Sigmoid colon (tissue), 7 donors: ENCODE results near the gene ZBTB47. TPM values are rescaled to one million over a fixed set of nuclear protein-coding genes. Genes with fewer than 3 reads are reported as not detected.
A peak's percentile ranks its signal among the peaks of the same experiment; 100 is the strongest.

ENCODE experiments used
- DNase-seq: peaks from one replicate; pipeline ENCODE4 v3.0.0-alpha.2; 2019
- H3K27ac ChIP-seq, 4 donors: fragments of 200-600 bp; sonication (generic); one replicate each; pipeline ENCODE4 v1.5.1; 2016 to 2019; ENCODE audit warnings: mild to moderate bottlenecking in 1 of 4
- H3K27me3 ChIP-seq, 3 donors: fragments of 200-600 bp; sonication (generic); one replicate each; pipeline ENCODE4 v1.5.1; 2019; ENCODE audit warnings: mild to moderate bottlenecking in 1 of 3
- H3K36me3 ChIP-seq, 4 donors: fragments of 200-600 bp; sonication (generic); one replicate each; pipeline ENCODE4 v1.5.1; 2016 to 2019
- H3K4me1 ChIP-seq, 4 donors: fragments of 200-600 bp; sonication (generic); one replicate each; pipeline ENCODE4 v1.5.1; 2017 to 2019
- H3K4me3 ChIP-seq, 4 donors: fragments of 200-600 bp; sonication (generic); one replicate each; pipeline ENCODE4 v1.5.1; 2017 to 2019; ENCODE audit warnings: mild to moderate bottlenecking in 2 of 4, moderate library complexity in 1 of 4
- H3K9me3 ChIP-seq, 4 donors: fragments of 200-600 bp in 3 of 4; sonication (generic) in 3 of 4; one replicate each; pipeline versions ENCODE4 v1.5.1 to v1.6.1; 2013 to 2019
- EP300 ChIP-seq, 4 donors: sonication (generic); formaldehyde crosslinking; IDR thresholded peaks; one replicate each; pipeline ENCODE4 v1.6.1; 2017; ENCODE audit warnings: antibody characterized with exemption in 4 of 4
- POLR2A ChIP-seq, 2 donors: fragments of 450-650 bp; IDR thresholded peaks; one replicate each; pipeline ENCODE4 v1.6.1; 2016; ENCODE audit warnings: antibody characterized with exemption in 2 of 2, mild to moderate bottlenecking in 2 of 2, moderate library complexity in 2 of 2
- POLR2AphosphoS5 ChIP-seq, 4 donors: sonication (generic); formaldehyde crosslinking; IDR thresholded peaks; one replicate each; pipeline ENCODE4 v1.6.1; 2017; ENCODE audit warnings: antibody characterized with exemption in 4 of 4
- WGBS, 2 donors: extraction: QIAGEN DNeasy Blood & Tissue Kit; methylation state at CpG; one replicate each; pipeline ENCODE4 v1.1.7; 2013; 5-methylcytosine and 5-hydroxymethylcytosine counted together
- intact Hi-C: fragments of 100-400 bp; cut with DNase I; formaldehyde crosslinking; loops from one replicate; pipeline ENCODE4 v1.15.1; 2023
- polyA plus RNA-seq, 3 donors: library from polyadenylated mRNA; stranded (reverse); fragments of 200-250 nt; gene quantifications; one replicate each; pipeline ENCODE4 v1.2.3, GENCODE V29; 2013
- total RNA-seq, 4 donors: library from RNA; depleted of rRNA; stranded (reverse); fragments of >200 nt; gene quantifications; one replicate each; pipeline ENCODE4 v1.1.0, GENCODE V29; 2016
- TF ChIP-seq, protein P1 (sequence below), 4 experiments: fragments of 450-650 bp in 3 of 4; fragments of 200-600 bp in 1 of 4; IDR thresholded peaks; one replicate each; pipeline ENCODE4 v1.5.1; 2016 to 2019; ENCODE audit warnings: antibody characterized with exemption in 4 of 4, mild to moderate bottlenecking in 3 of 4, moderate library complexity in 2 of 4
- donor health status: healthy with polysubstance abuse.
- donor health status: Bipolar disorder and iron deficiency.
- donor health status: healthy.

ZBTB47 gene
- total RNA-seq (10 to 100 TPM; 34.9 to 74.8 (median 56.9) TPM), polyA plus RNA-seq (10 to 100 TPM in 1 of 3 donors, 1 to 10 TPM in 2; 6.2 to 21.0 (median 9.5) TPM)

DNA sequence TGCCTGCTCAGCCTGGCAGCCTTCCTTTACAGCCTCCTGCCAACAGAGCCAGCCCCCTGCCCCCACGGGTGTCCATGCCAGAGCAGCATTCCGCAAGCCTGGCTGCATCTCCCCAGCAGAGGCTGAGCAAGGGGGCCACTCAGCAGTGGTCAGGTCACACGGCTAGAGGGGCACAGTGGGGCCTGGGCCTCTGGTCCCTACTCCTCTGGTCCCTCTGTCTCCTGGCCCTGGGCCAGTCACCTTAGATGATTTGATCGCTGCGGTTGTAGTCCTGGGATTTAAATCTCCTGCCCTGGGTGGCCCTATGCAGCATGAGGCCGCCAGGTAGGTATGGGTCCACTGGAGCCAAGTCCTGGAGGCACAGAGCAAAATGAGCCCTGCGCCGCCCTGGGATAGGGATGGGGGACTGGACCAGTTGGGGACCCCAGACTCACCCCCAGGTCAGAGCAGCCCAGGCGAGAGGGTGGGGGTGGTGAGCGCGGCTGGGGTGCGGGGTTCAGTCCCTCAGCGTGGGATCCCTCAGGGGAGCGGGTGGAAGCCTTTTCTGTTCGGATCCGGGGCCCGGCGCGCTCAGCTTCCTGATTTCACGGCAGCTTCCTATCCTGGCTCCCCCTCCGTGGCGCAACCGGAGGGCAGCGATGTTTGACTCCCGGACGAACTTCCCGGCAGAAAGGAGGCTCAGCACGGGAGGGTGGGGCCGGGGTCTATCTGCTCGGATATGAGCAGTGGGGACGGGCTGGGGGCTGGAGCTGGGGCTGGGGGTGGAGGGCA lies at the start of gene ZBTB47:
TSS of gene ZBTB47 (plus strand) at position 138 of the 771 bp plus-strand sequence. CDS start 4,659 bp downstream, outside the sequence.
- H3K36me3 ChIP-seq = peaks cover 0 to 22% (median 4%) of the 10 kb centered on the region in 4 donors
- H3K27ac ChIP-seq = peak within 1 kb of the TSS; percentile 93 to 98 (median 96)
- no peak for TF ChIP-seq EP300 (IDR thresholded peaks at IDR 0.05)
- TF ChIP-seq, protein P1, sequence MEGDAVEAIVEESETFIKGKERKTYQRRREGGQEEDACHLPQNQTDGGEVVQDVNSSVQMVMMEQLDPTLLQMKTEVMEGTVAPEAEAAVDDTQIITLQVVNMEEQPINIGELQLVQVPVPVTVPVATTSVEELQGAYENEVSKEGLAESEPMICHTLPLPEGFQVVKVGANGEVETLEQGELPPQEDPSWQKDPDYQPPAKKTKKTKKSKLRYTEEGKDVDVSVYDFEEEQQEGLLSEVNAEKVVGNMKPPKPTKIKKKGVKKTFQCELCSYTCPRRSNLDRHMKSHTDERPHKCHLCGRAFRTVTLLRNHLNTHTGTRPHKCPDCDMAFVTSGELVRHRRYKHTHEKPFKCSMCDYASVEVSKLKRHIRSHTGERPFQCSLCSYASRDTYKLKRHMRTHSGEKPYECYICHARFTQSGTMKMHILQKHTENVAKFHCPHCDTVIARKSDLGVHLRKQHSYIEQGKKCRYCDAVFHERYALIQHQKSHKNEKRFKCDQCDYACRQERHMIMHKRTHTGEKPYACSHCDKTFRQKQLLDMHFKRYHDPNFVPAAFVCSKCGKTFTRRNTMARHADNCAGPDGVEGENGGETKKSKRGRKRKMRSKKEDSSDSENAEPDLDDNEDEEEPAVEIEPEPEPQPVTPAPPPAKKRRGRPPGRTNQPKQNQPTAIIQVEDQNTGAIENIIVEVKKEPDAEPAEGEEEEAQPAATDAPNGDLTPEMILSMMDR (IDR thresholded peaks at IDR 0.05) = peak in 1 of 4 experiments; percentile 10
- no peak for TF ChIP-seq POLR2A (IDR thresholded peaks at IDR 0.05)
- peak in 1 of 4 donors; percentile 42 for TF ChIP-seq POLR2AphosphoS5 (IDR thresholded peaks at IDR 0.05)
- H3K4me1 ChIP-seq = peaks cover 0 to 80% (median 67%) of the 10 kb centered on the region in 4 donors
- 7 to 13% methylated on average over 31 of the region's 31 CpGs for WGBS, 2 donors
- H3K4me3 ChIP-seq = peak within 1 kb of the TSS; percentile 74 to 96 (median 93)
- no peaks in the 10 kb centered on the region for H3K27me3 ChIP-seq
- peak; percentile 88 for DNase-seq
- intact Hi-C loops = loop anchor here (2.0 to 5.0 kb wide), 2 partner anchors 53 to 71 kb away; partner anchors contain the start of genes NKTR and SEC22C
- H3K9me3 ChIP-seq = no peaks in the 10 kb centered on the region

DNA sequence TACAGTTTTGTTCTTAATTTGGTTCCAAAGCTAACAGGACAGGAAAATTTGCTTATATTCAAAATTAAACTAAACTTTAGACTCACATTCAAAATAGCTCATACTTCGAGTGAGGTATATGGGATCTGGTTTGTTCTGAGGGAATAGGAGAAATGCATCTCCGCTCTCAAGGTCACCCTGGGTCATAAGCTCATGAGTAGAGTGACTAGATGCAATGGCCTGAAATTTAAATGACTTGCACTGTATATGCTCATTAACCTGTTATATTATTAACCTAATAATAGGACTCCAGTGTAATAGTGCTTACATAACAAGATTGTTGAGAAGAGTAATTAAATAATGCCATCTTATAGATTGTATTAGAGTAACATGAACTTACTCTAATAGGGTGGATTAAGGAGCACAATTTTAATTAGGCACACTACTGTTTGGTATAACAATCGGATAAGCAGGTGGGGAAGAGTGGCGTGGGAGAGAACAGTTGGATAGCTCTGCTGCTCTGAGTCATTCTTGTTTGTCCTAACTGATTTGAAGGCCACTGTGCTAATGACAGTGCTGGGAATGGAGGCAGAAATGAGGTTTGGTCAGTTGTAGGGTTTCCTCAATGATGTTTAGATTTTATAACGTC lies 47.8 kb upstream of the ZBTB47 start:
- no peak for DNase-seq
- Histone ChIP-seq H3K27ac (peak overlapping the region; percentile 1 to 23 (median 20)), H3K4me3 (no peak overlapping the region), H3K27me3 (no peaks in the 10 kb centered on the region), H3K9me3 (no peaks in the 10 kb centered on the region), H3K4me1 (peaks cover 0 to 53% (median 48%) of the 10 kb centered on the region in 4 donors), H3K36me3 (peaks cover 0 to 5% (median 5%) of the 10 kb centered on the region in 4 donors)
- TF ChIP-seq POLR2A (IDR thresholded peaks at IDR 0.05) = no peak
- no peak for TF ChIP-seq EP300 (IDR thresholded peaks at IDR 0.05)
- TF ChIP-seq POLR2AphosphoS5 (IDR thresholded peaks at IDR 0.05) = no peak
- TF ChIP-seq, protein P1 (IDR thresholded peaks at IDR 0.05) = no peak
- intact Hi-C loops = no loop called here
- WGBS, 2 donors = 75 to 79% methylated on average over 5 of the region's 5 CpGs

DNA sequence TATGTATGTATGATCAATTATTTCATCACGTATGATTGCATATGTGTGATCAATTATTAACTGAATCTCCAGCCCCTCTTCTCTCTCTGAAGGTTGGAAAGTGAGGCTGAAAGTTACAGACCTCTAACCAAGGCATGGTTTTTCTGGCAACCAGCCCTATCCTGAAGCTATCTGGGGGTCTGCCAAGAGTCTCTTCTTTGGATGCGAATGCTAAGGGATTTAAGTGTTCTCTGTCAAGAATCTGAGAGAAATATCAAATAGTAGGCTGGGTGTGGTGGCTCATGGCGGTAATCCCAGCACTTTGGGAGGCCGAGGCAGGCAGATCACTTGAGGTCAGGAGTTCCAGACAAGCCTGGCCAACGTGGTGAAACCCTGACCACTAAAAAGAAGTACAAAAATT lies 44.9 kb upstream of the ZBTB47 start:
- intact Hi-C loops = no loop called here
- Histone ChIP-seq H3K4me1 (peaks cover 0 to 61% (median 40%) of the 10 kb centered on the region in 4 donors), H3K36me3 (peaks cover 0 to 5% (median 5%) of the 10 kb centered on the region in 4 donors), H3K27me3 (no peaks in the 10 kb centered on the region), H3K4me3 (no peak overlapping the region), H3K9me3 (no peaks in the 10 kb centered on the region), H3K27ac (peak overlapping the region; percentile 25 to 51 (median 40))
- 68 to 80% methylated on average over 5 of the region's 5 CpGs for WGBS, 2 donors
- no peak for TF ChIP-seq EP300 (IDR thresholded peaks at IDR 0.05)
- no peak for TF ChIP-seq POLR2AphosphoS5 (IDR thresholded peaks at IDR 0.05)
- TF ChIP-seq, protein P1 (IDR thresholded peaks at IDR 0.05) = no peak
- TF ChIP-seq POLR2A (IDR thresholded peaks at IDR 0.05) = no peak
- DNase-seq = peak; percentile 73

DNA sequence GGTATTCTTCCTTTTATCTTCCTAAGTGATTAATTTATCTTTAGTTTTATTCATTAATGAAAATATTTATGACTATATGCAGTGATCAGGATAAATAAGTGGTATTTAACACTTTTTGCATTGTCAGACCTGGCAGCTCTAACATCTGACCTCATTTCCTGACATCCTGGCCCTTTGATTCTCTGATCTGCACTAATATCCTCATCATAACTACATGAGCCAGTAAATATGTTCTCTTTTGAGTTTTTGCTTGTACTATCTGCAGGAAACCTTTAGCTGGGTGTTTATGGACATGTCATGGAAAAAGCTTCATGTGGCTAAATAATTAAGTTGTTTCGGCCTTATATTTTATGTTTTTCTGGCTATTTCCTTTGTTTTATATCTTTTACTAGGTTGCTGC lies 42.5 kb upstream of the ZBTB47 start:
- Histone ChIP-seq H3K9me3 (no peaks in the 10 kb centered on the region), H3K36me3 (no peaks in the 10 kb centered on the region), H3K27ac (peak overlapping the region; percentile 19 to 62 (median 32)), H3K4me3 (no peak overlapping the region), H3K27me3 (no peaks in the 10 kb centered on the region), H3K4me1 (peaks cover 0 to 67% (median 38%) of the 10 kb centered on the region in 4 donors)
- WGBS, 2 donors = 89 to 93% methylated on average over 1 of the region's 1 CpG
- TF ChIP-seq, protein P1 (IDR thresholded peaks at IDR 0.05) = no peak
- no peak for TF ChIP-seq POLR2A (IDR thresholded peaks at IDR 0.05)
- no peak for TF ChIP-seq POLR2AphosphoS5 (IDR thresholded peaks at IDR 0.05)
- TF ChIP-seq EP300 (IDR thresholded peaks at IDR 0.05) = no peak
- DNase-seq = no peak
- intact Hi-C loops = no loop called here
